GM18870 (cell line): Measurements from ENCODE around the gene TNS1.

Source experiments
- ATAC-seq: cut with Tn5 transposase; IDR thresholded peaks from one replicate; pipeline ENCODE4 v1.9.1; 2021; ENCODE audit warnings: moderate library complexity; ENCODE audit not compliant: unreplicated experiment

TNS1 gene

GRCh38 chr2:217981084-217981730, 21.6 kb downstream of the TNS1 start:
- ATAC-seq = no peak

GRCh38 chr2:217980591-217980990, 22.2 kb downstream of the TNS1 start:
- ATAC-seq = no peak

GRCh38 chr2:217980036-217980435, 22.8 kb downstream of the TNS1 start:
- no peak for ATAC-seq

- no peak for ATAC-seq
Observed at GRCh38 chr2:217979151-217979811, 23.5 kb downstream of the TNS1 start.

GRCh38 chr2:217978536-217979150, 24.2 kb downstream of the TNS1 start:
- ATAC-seq = no peak

- ATAC-seq = no peak
Observed at GRCh38 chr2:217977840-217978535, 24.8 kb downstream of the TNS1 start.

GRCh38 chr2:217976301-217976700, 26.5 kb downstream of the TNS1 start:
- ATAC-seq = no peak

- no peak for ATAC-seq
Observed at GRCh38 chr2:217975626-217976025, 27.2 kb downstream of the TNS1 start.

GRCh38 chr2:217974389-217975005, 28.3 kb downstream of the TNS1 start:
- ATAC-seq = no peak

- ATAC-seq = no peak
Observed at GRCh38 chr2:217973008-217973787, 29.6 kb downstream of the TNS1 start.

GRCh38 chr2:217972490-217972889, 30.3 kb downstream of the TNS1 start:
- no peak for ATAC-seq

- no peak for ATAC-seq
Observed at GRCh38 chr2:217972037-217972436, 30.8 kb downstream of the TNS1 start.

- no peak for ATAC-seq
Observed at GRCh38 chr2:217971166-217971565, 31.6 kb downstream of the TNS1 start.

- ATAC-seq = no peak
Observed at GRCh38 chr2:217970206-217970605, 32.6 kb downstream of the TNS1 start.

- no peak for ATAC-seq
Observed at GRCh38 chr2:217969588-217969987, 33.2 kb downstream of the TNS1 start.

- ATAC-seq = no peak
Observed at GRCh38 chr2:217968023-217968422, 34.8 kb downstream of the TNS1 start.

GRCh38 chr2:217966423-217967070, 36.2 kb downstream of the TNS1 start:
- no peak for ATAC-seq

- ATAC-seq = no peak
Observed at GRCh38 chr2:217964275-217965161, 38.3 kb downstream of the TNS1 start.

- ATAC-seq = no peak
Observed at GRCh38 chr2:217960351-217960750, 42.4 kb downstream of the TNS1 start.
